Measurements from ENCODE around the gene HEXIM1.
A peak's percentile ranks its signal among the peaks of the same experiment; 100 is the strongest.

The HEXIM1 gene

DNA sequence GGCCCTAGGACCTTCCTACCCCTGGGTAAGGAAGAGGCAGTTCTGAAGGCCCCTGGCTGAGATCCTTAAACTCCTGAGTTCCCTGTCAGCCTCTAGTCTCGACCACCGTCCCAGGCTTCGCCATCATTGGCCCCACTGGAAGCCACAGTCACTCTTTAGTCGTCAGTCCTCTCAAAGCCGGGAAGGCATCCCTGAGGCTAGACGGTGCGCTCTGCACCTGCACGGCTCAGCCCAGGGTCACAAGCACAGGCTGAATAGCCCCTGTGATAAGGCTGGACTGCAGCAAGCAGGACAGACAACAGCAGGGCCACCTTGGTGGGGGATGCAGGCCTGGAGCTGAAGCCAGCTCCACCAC, 3.3 kb upstream of the HEXIM1 start:
- TF ChIP-seq ZFX (IDR thresholded peaks at IDR 0.05): no peak
- TF ChIP-seq, protein P1, sequence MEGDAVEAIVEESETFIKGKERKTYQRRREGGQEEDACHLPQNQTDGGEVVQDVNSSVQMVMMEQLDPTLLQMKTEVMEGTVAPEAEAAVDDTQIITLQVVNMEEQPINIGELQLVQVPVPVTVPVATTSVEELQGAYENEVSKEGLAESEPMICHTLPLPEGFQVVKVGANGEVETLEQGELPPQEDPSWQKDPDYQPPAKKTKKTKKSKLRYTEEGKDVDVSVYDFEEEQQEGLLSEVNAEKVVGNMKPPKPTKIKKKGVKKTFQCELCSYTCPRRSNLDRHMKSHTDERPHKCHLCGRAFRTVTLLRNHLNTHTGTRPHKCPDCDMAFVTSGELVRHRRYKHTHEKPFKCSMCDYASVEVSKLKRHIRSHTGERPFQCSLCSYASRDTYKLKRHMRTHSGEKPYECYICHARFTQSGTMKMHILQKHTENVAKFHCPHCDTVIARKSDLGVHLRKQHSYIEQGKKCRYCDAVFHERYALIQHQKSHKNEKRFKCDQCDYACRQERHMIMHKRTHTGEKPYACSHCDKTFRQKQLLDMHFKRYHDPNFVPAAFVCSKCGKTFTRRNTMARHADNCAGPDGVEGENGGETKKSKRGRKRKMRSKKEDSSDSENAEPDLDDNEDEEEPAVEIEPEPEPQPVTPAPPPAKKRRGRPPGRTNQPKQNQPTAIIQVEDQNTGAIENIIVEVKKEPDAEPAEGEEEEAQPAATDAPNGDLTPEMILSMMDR (conservative IDR thresholded peaks at IDR 0.05): no peak
- H3K27ac ChIP-seq: no peak overlapping the region

DNA sequence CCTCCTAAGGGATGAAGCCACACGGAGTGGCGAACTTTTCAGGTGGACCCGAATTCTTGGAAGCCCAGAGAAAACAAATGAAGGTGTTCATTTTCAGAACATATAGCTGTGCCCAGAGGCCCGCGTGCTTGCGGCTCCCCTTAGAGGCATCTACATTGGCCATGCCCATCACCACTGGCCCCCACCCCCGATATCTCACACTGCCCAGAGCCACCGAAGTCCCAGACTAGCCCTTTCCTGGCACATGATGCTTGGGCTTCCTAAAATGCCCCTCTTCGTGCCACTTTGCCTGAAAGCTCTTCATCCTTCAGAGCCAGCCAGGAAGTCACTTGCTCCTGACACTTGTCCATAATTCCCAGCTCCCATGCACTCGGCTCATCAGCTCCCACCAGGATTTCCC, 2.1 kb upstream of the HEXIM1 start:
- H3K27ac ChIP-seq: peak overlapping the region; percentile 94
- TF ChIP-seq, protein P1 (conservative IDR thresholded peaks at IDR 0.05): no peak
- no peak for TF ChIP-seq ZFX (IDR thresholded peaks at IDR 0.05)

DNA sequence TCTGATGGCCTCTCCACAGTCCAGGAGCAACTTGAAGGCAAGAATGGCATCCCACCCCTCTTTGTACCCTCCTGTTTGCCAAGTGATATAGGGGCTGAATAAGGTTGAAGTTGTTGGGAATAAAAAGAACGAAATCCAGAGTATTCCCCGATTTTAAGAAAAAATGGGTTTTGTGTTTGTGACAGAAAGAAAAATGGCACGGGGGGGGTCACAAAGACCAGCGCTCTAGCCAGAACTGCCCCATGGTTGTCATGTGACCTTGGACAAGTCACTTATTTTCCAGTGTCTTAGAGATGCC, 1.7 kb upstream of the HEXIM1 start:
- no peak for TF ChIP-seq ZFX (IDR thresholded peaks at IDR 0.05)
- TF ChIP-seq, protein P1 (conservative IDR thresholded peaks at IDR 0.05): no peak
- H3K27ac ChIP-seq: peak overlapping the region; percentile 94

DNA sequence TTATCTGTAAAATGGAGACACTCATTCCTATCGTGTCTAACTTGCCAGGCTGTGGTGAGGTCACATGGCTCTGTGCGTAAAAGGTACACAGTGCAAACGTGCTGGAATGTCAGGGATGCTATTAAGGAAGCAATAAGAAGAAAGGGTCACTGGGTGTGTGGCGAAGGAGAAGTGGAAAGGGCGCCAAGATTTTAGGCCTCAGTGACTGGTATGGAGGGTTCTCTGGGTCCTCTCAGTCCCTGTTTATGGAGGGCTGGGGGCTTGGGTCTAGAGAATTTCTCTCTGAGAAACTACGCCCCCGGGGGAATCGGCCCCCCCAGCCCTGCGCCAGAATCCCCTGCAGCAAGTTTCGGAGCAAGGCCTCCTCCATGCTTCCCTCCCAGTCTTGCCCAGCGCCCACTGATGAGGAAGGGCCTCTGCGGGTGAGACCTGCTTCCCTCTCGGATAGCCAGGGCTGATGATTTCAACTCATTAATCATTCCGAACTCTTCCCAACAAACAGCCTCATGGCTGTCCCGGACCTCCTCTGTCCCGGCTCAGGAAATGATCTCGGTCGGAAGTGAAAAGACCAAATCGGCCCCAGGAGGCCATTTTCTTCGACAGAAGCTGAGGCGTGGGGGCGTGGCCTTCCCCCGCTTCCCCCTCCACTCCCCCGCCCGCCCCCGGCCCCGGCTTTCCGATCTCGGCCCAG, 1.2 kb upstream of the HEXIM1 start:
- no peak for TF ChIP-seq ZFX (IDR thresholded peaks at IDR 0.05)
- TF ChIP-seq, protein P1 (conservative IDR thresholded peaks at IDR 0.05): no peak

DNA sequence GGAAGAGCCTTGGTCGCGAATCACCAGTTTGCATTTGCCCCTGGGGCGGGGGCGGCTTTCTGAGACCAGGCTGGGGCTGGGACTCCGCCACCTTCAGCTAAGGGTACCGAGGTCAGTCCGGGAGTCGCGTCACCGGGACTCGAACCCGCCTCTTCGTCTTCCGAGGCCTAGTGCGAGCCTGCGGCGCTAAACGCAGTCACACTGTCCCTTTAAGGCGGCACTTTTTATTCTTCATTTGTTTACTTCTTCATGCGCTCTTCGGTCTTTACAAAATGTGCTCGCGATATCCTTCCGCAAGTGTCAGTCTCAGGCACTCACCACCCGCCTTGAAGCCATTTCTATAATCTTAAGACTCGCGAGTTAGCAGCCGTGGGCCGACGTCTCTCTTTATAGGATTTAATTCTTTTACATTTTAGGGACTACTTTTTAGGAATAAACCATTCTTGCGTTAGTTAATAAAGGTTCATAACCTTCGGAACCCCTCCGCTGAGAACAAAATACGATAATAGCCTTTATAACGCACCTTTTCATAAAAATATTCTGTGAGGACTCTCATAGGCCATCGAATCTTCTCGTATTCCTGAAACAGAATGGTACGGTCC, 593 bp upstream of the HEXIM1 start:
- TF ChIP-seq ZFX (IDR thresholded peaks at IDR 0.05): peak; percentile 74
- TF ChIP-seq, protein P1 (conservative IDR thresholded peaks at IDR 0.05): no peak
- H3K27ac ChIP-seq: peak overlapping the region; percentile 94

More for the DNA sequence above, 1.2 kb upstream of the HEXIM1 start:
- peak overlapping the region; percentile 94 for H3K27ac ChIP-seq

DNA sequence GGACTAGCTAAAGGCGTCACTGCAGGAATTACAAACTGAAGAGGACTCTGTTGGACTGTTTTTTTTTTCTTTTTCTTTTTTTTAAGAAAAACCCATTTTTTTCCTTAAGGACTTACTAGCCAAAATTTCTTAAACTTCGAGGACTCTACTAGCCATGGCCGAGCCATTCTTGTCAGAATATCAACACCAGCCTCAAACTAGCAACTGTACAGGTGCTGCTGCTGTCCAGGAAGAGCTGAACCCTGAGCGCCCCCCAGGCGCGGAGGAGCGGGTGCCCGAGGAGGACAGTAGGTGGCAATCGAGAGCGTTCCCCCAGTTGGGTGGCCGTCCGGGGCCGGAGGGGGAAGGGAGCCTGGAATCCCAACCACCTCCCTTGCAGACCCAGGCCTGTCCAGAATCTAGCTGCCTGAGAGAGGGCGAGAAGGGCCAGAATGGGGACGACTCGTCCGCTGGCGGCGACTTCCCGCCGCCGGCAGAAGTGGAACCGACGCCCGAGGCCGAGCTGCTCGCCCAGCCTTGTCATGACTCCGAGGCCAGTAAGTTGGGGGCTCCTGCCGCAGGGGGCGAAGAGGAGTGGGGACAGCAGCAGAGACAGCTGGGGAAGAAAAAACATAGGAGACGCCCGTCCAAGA, 878 bp downstream of the HEXIM1 start:
- H3K27ac ChIP-seq: peak overlapping the region; percentile 94
- TF ChIP-seq ZFX (IDR thresholded peaks at IDR 0.05): no peak
- TF ChIP-seq, protein P1 (conservative IDR thresholded peaks at IDR 0.05): peak; percentile 92
